Measurements from ENCODE around the gene LRIG1. TPM values are rescaled to one million over a fixed set of nuclear protein-coding genes. Genes with fewer than 3 reads are reported as not detected.

The LRIG1 gene
- total RNA-seq, 6 donors from 2014 or later = 45.2 to 119 (median 81.9) TPM

GRCh38 chr3:66407611-66408218, 93.1 kb downstream of the LRIG1 start:
- TF ChIP-seq POLR2A (IDR thresholded peaks at IDR 0.05) (no peak), POLR2AphosphoS5 (IDR thresholded peaks at IDR 0.05) (no peak), CTCF (IDR thresholded peaks at IDR 0.05) (peak; percentile 84 to 94 (median 89)), EP300 (IDR thresholded peaks at IDR 0.05) (no peak)
- no peaks in the 10 kb centered on the region for H3K27me3 ChIP-seq
- peak; percentile 75 to 82 for ATAC-seq (ENCODE audit: low FRiP score in 2 of 2)
- H3K27ac ChIP-seq = no peak overlapping the region
- DNase-seq = peak; percentile 65 to 73
- peaks cover 30 to 89% (median 45%) of the 10 kb centered on the region in 4 donors for H3K36me3 ChIP-seq
- H3K9me3 ChIP-seq = no peaks in the 10 kb centered on the region
- peaks cover 0 to 8% (median 3%) of the 10 kb centered on the region in 4 donors for H3K4me1 ChIP-seq
- no peak overlapping the region for H3K4me3 ChIP-seq
- WGBS, 2 donors = 58 to 62% methylated on average over 8 to 14 of the region's 14 CpGs

GRCh38 chr3:66406831-66407610, 93.8 kb downstream of the LRIG1 start:
- no peaks in the 10 kb centered on the region for H3K9me3 ChIP-seq
- DNase-seq (peak in 1 of 2 donors; percentile 30), ATAC-seq (ENCODE audit: low FRiP score in 2 of 2) (no peak)
- peaks cover 24 to 85% (median 39%) of the 10 kb centered on the region in 4 donors for H3K36me3 ChIP-seq
- no peak overlapping the region for H3K27ac ChIP-seq
- H3K27me3 ChIP-seq = no peaks in the 10 kb centered on the region
- TF ChIP-seq POLR2A (IDR thresholded peaks at IDR 0.05) (no peak), POLR2AphosphoS5 (IDR thresholded peaks at IDR 0.05) (no peak), CTCF (IDR thresholded peaks at IDR 0.05) (no peak), EP300 (IDR thresholded peaks at IDR 0.05) (no peak)
- WGBS, 2 donors = 82 to 89% methylated on average over 9 to 17 of the region's 17 CpGs
- H3K4me1 ChIP-seq = peaks cover 0 to 8% (median 3%) of the 10 kb centered on the region in 4 donors
- no peak overlapping the region for H3K4me3 ChIP-seq

GRCh38 chr3:66406163-66406562, 94.7 kb downstream of the LRIG1 start:
- Histone ChIP-seq H3K27me3 (no peaks in the 10 kb centered on the region), H3K9me3 (no peaks in the 10 kb centered on the region), H3K4me3 (no peak overlapping the region), H3K36me3 (peaks cover 24 to 84% (median 38%) of the 10 kb centered on the region in 4 donors), H3K4me1 (peaks cover 0 to 8% (median 3%) of the 10 kb centered on the region in 4 donors), H3K27ac (no peak overlapping the region)
- no peak for ATAC-seq (ENCODE audit: low FRiP score in 2 of 2)
- TF ChIP-seq POLR2AphosphoS5 (IDR thresholded peaks at IDR 0.05) (no peak), CTCF (IDR thresholded peaks at IDR 0.05) (no peak), POLR2A (IDR thresholded peaks at IDR 0.05) (no peak), EP300 (IDR thresholded peaks at IDR 0.05) (no peak)
- no peak for DNase-seq
- WGBS, 2 donors = 75 to 94% methylated on average over 5 of the region's 5 CpGs

GRCh38 chr3:66405701-66406091, 95.1 kb downstream of the LRIG1 start:
- ATAC-seq (ENCODE audit: low FRiP score in 2 of 2) (peak in 1 of 2 donors; percentile 30), DNase-seq (peak in 1 of 2 donors; percentile 60)
- no peak overlapping the region for H3K27ac ChIP-seq
- no peak overlapping the region for H3K4me3 ChIP-seq
- H3K4me1 ChIP-seq = peaks cover 0 to 8% (median 3%) of the 10 kb centered on the region in 4 donors
- no peaks in the 10 kb centered on the region for H3K9me3 ChIP-seq
- WGBS, 2 donors = 95 to 98% methylated on average over 8 to 11 of the region's 11 CpGs
- H3K27me3 ChIP-seq = no peaks in the 10 kb centered on the region
- no peak for TF ChIP-seq EP300 (IDR thresholded peaks at IDR 0.05)
- no peak for TF ChIP-seq POLR2A (IDR thresholded peaks at IDR 0.05)
- TF ChIP-seq CTCF (IDR thresholded peaks at IDR 0.05) = no peak
- peaks cover 24 to 80% (median 35%) of the 10 kb centered on the region in 4 donors for H3K36me3 ChIP-seq

Measured in upper lobe of left lung (tissue), 6 donors.